GM12874 (cell line): ENCODE results near the gene CACNA2D3.

ENCODE experiments used
- TF ChIP-seq, protein P1 (sequence below): IDR thresholded peaks from 2 replicates; pipeline ENCODE4 v1.5.1; 2011; ENCODE audit warnings: low read depth, mild to moderate bottlenecking, control low read depth, low read length, moderate library complexity; ENCODE audit not compliant: insufficient read depth

CACNA2D3 gene

DNA sequence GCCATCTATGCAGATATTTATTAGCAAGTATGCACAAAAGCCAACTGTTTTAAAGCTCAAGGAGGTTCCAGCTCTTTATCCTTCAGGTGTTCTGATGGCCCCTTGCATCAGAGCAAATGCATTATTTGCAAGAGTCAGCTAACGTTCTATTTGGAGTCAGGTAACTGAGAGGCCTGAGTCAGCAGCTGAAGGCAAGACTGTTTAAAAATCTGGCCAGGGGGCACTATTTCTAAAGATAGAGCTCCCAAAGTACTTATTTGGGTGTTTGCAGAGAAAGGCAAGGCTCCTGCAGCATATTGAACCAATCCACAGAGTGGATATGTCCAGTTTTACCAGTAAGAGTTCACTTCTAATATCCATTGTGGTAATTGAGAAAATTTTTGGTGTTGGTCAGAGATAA lies 659.4 kb downstream of the CACNA2D3 start:
- TF ChIP-seq, protein P1, sequence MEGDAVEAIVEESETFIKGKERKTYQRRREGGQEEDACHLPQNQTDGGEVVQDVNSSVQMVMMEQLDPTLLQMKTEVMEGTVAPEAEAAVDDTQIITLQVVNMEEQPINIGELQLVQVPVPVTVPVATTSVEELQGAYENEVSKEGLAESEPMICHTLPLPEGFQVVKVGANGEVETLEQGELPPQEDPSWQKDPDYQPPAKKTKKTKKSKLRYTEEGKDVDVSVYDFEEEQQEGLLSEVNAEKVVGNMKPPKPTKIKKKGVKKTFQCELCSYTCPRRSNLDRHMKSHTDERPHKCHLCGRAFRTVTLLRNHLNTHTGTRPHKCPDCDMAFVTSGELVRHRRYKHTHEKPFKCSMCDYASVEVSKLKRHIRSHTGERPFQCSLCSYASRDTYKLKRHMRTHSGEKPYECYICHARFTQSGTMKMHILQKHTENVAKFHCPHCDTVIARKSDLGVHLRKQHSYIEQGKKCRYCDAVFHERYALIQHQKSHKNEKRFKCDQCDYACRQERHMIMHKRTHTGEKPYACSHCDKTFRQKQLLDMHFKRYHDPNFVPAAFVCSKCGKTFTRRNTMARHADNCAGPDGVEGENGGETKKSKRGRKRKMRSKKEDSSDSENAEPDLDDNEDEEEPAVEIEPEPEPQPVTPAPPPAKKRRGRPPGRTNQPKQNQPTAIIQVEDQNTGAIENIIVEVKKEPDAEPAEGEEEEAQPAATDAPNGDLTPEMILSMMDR: no peak

DNA sequence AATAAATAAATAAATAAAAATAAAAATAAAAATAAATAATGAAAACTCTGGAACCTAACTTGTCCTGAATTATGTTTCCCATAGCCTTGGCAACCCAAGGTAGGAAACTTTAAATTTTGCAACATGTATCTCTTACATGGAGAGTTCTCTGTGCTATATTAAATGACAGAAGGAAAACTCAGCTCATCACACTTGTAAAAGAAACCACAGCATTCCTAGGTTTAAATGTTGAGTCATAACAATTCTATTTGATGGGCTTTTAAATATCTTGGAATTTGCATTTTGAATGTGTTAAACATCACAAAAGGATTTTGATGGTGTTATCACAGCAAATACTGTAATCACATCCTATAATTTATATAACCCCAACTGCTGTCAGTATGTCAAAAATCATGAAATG lies 661.3 kb downstream of the CACNA2D3 start:
- TF ChIP-seq, protein P1: no peak

DNA sequence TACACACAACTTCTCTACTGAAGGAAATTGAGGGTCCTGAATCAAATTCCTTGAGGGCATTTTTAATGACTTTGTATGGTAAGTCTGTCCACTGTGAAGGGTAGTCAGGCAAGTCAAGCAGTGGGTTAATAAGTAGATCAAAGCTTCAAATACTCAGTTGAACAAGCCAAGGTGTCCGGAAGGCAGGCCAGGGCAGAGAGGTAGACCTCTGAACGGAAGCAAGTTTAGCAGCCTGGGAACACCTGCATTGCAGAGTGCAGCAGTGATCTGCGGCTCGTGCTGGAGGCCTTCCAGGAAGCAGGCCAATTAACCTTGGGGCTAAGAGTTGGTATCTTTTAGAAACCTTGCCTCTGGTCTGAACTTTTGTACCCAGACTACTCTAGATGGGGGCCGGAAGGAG lies 661.7 kb downstream of the CACNA2D3 start:
- TF ChIP-seq, protein P1: no peak

- TF ChIP-seq, protein P1: no peak
These were observed 663.6 kb downstream of the CACNA2D3 start for GRCh38 chr3:54785976-54786375.

- TF ChIP-seq, protein P1: no peak
These were observed 667.7 kb downstream of the CACNA2D3 start for GRCh38 chr3:54790051-54790450.

DNA sequence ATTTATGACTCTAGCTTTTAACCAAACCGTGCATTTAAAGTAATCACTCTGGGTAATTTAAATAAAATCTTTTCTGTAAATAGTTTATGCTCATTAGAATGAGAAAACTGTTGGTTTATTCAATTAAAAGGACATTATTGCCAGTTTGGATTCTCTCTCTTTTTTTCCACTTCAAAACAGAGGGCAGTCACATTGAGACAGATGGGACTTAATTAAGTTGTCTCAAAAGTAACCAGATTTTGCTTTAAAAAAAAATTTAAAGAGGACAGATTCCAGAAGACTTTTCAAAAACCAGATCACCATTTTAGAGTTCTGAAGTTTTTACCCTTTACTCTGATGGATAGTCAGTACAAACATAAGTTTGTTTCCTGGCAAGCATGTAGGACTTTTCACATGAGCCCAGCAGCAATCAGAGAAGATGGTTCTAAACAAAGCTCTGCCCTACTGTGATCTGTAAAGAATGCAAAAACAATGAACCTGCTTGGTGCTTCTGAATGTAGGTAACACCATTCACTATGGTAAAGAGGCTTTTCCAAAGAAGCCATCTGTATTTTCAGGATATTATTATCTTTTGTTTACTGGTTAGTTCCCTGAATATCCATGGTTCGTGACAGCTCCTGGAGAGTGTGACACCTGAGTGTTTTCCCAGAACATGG lies 669.3 kb downstream of the CACNA2D3 start:
- TF ChIP-seq, protein P1: no peak

DNA sequence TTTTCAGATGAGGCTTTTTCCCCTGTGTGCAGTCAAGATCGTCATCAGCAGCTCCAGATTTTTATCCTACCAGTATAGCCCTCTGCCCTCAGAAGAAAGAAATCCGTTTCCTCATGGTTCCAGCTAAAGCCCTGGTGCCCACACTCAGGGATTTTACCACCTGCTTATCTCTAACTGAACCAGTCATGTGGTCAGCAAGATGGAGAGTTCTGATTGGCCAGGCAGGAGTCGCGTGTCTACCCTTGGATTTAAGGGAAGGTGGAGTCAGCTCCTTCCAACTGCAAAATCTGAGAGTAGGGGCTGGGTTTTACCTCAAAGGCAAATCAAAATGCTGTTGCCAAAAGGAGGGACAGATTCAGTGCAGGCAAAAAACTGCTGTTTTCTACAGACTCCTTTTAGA lies 670.2 kb downstream of the CACNA2D3 start:
- TF ChIP-seq, protein P1: no peak
